Measurements from ENCODE around the gene FAU.
A peak's percentile ranks its signal among the peaks of the same experiment; 100 is the strongest.

FAU gene

GRCh38 chr11:65107078-65107477 is 14.9 kb downstream of the FAU start:
- no peak for DNase-seq

GRCh38 chr11:65104628-65105027 is 17.3 kb downstream of the FAU start:
- no peak for DNase-seq

- DNase-seq: no peak
Observed at GRCh38 chr11:65103476-65103875, 18.5 kb downstream of the FAU start.

GRCh38 chr11:65102142-65103095 is 19.5 kb downstream of the FAU start:
- DNase-seq: no peak

- DNase-seq: no peak
Observed at GRCh38 chr11:65100674-65101350, 21.1 kb downstream of the FAU start.

- no peak for DNase-seq
Observed at GRCh38 chr11:65096926-65097325, 25.0 kb downstream of the FAU start.

- peak; percentile 90 for DNase-seq
Observed at GRCh38 chr11:65095974-65096806, 25.7 kb downstream of the FAU start, which contains the start of gene VPS51. TSS of gene VPS51 (plus strand) at chr11:65096214. CDS start at chr11:65096251, 37 bp downstream.

- DNase-seq: no peak
Observed at GRCh38 chr11:65095427-65095826, 26.5 kb downstream of the FAU start.

- no peak for DNase-seq
Observed at GRCh38 chr11:65090628-65091027, 31.3 kb downstream of the FAU start.

GRCh38 chr11:65089621-65090020 is 32.3 kb downstream of the FAU start:
- no peak for DNase-seq

- no peak for DNase-seq
Observed at GRCh38 chr11:65087827-65088226, 34.1 kb downstream of the FAU start.

- DNase-seq: no peak
Observed at GRCh38 chr11:65087216-65087615, 34.7 kb downstream of the FAU start.

GRCh38 chr11:65086809-65087208 is 35.1 kb downstream of the FAU start:
- DNase-seq: no peak

GRCh38 chr11:65085446-65085845 is 36.5 kb downstream of the FAU start:
- no peak for DNase-seq

- DNase-seq: no peak
Observed at GRCh38 chr11:65084598-65085375, 37.1 kb downstream of the FAU start.

- DNase-seq: peak; percentile 96
Observed at GRCh38 chr11:65083834-65084597, 37.9 kb downstream of the FAU start, which contains the start of the genes CDCA5 and ZFPL1. TSS of gene CDCA5 (minus strand) at chr11:65084040. CDS start at chr11:65083978, 62 bp downstream. TSS of gene ZFPL1 (plus strand) at chr11:65084222. CDS start at chr11:65084699, 477 bp downstream.

- DNase-seq: no peak
Observed at GRCh38 chr11:65083134-65083833, 38.6 kb downstream of the FAU start.

GRCh38 chr11:65078786-65079342 is 43.1 kb downstream of the FAU start:
- DNase-seq: no peak

GRCh38 chr11:65078151-65078550 is 43.8 kb downstream of the FAU start:
- DNase-seq: peak; percentile 83

GRCh38 chr11:65077451-65077850 is 44.5 kb downstream of the FAU start:
- no peak for DNase-seq

Measured in CD4-positive, alpha-beta T cell treated with Interleukin-21 for 1 hour (primary cell).